Endothelial cell of umbilical vein (primary cell): ENCODE measurements around the gene CCDC196. TPM values are rescaled to one million over a fixed set of nuclear protein-coding genes. Genes with fewer than 3 reads are reported as not detected.

Source experiments
- BruUV-seq: library from RNA; stranded (reverse); fragments of 400-500 nt; replicated peaks from 2 replicates; lab custom pipeline; 2021; lab: Mats Ljungman, UMichigan
- CTCF ChIA-PET: fragments of 300-600, 350-600 bp; sonication (Branson Sonifier 250); formaldehyde crosslinking; loops from one replicate; lab custom pipeline; 2021; ENCODE audit warnings: antibody characterized with exemption, inconsistent platforms; lab: Charles Lee
- POLR2A ChIA-PET: fragments of 300-600, 350-600 bp; sonication (Branson Sonifier 250); formaldehyde crosslinking; loops from one replicate; lab custom pipeline; 2021; ENCODE audit warnings: antibody characterized with exemption, inconsistent platforms; lab: Charles Lee
- DNase-seq: peaks from one replicate; pipeline ENCODE4 v3.0.0-alpha.2; 2011; ENCODE audit warnings: low read depth, low spot score
- FAIRE-seq: peaks from 2 replicates; lab custom pipeline; 2011; peaks lifted over from hg19 to GRCh38; lab: Jason Lieb, UNC
- H2AFZ ChIP-seq: 2 replicates; pipeline ENCODE4 v1.6.0; 2012; ENCODE audit warnings: low read depth, low read length, control low read depth, inconsistent platforms
- H3K27ac ChIP-seq: 2 replicates; pipeline ENCODE4 v1.5.1; 2011; ENCODE audit warnings: low read depth, mild to moderate bottlenecking, control low read depth, low read length, moderate library complexity; ENCODE audit not compliant: insufficient read depth
- H3K27me3 ChIP-seq, 2 experiments: 2 replicates each; pipeline versions ENCODE4 v1.6.0 to v1.6.1; 2011; ENCODE audit warnings: low read length in 2 of 2, mixed read lengths in 1 of 2; ENCODE audit not compliant: control insufficient read depth in 2 of 2, insufficient read depth in 2 of 2
- H3K36me3 ChIP-seq, 2 experiments: 2 replicates in 1 of 2; 3 replicates in 1 of 2; pipeline ENCODE4 v1.5.1; 2011; ENCODE audit warnings: low read length in 2 of 2, mild to moderate bottlenecking in 1 of 2, moderate library complexity in 1 of 2; ENCODE audit not compliant: control insufficient read depth in 2 of 2, insufficient read depth in 2 of 2; ENCODE audit errors: extremely low read depth in 1 of 2
- H3K4me1 ChIP-seq: 3 replicates; pipeline ENCODE4 v1.5.1; 2011; ENCODE audit warnings: mild to moderate bottlenecking, low read length; ENCODE audit not compliant: control insufficient read depth, insufficient read depth; ENCODE audit errors: extremely low read depth
- H3K4me2 ChIP-seq: 2 replicates; pipeline ENCODE4 v1.6.1; 2011; ENCODE audit warnings: low read length, control low read depth, mixed read lengths; ENCODE audit not compliant: insufficient read depth
- H3K4me3 ChIP-seq, 3 experiments: fragments of 200-600 bp in 1 of 3; sonication (generic), shearing (Covaris generic) in 1 of 3; replicated peaks in 1 of 3; 2 replicates each; pipeline ENCODE4 v1.5.1; 2011 to 2016; ENCODE audit warnings: control low read depth in 3 of 3, low read length in 3 of 3, mild to moderate bottlenecking in 2 of 3, inconsistent platforms in 1 of 3, low read depth in 1 of 3, moderate library complexity in 1 of 3; ENCODE audit not compliant: insufficient read depth in 1 of 3
- H3K79me2 ChIP-seq: 2 replicates; pipeline ENCODE4 v1.6.0; 2012; ENCODE audit warnings: low read length, inconsistent platforms; ENCODE audit not compliant: control insufficient read depth, insufficient read depth
- H3K9ac ChIP-seq: replicated peaks from 2 replicates; pipeline ENCODE3; 2011; ENCODE audit warnings: low read length, control low read depth; ENCODE audit not compliant: insufficient read depth; ENCODE audit errors: extremely low read depth
- H3K9me1 ChIP-seq: replicated peaks from 3 replicates; pipeline ENCODE4 v1.6.0; 2011; ENCODE audit warnings: mild to moderate bottlenecking, low read length; ENCODE audit not compliant: control insufficient read depth, insufficient read depth; ENCODE audit errors: extremely low read depth
- H3K9me3 ChIP-seq: replicated peaks from 2 replicates; pipeline ENCODE4 v1.5.1; 2012; ENCODE audit warnings: low read length, inconsistent platforms; ENCODE audit not compliant: control insufficient read depth, insufficient read depth
- H4K20me1 ChIP-seq: replicated peaks from 2 replicates; pipeline ENCODE3; 2011; ENCODE audit warnings: mild to moderate bottlenecking, low read length; ENCODE audit not compliant: control insufficient read depth, insufficient read depth; ENCODE audit errors: extremely low read depth
- EZH2 ChIP-seq: IDR thresholded peaks from 2 replicates; pipeline ENCODE4 v1.6.1; 2012; ENCODE audit warnings: borderline replicate concordance, low read depth, mild to moderate bottlenecking, moderate library complexity, low read length, inconsistent platforms; ENCODE audit not compliant: severe bottlenecking
- FOS ChIP-seq: IDR thresholded peaks from 2 replicates; pipeline ENCODE4 v1.6.1; 2011; ENCODE audit warnings: mild to moderate bottlenecking, low read length, moderate library complexity, borderline replicate concordance; ENCODE audit not compliant: insufficient read depth
- GATA2 ChIP-seq: IDR thresholded peaks from 2 replicates; pipeline ENCODE4 v1.7.0; 2011; ENCODE audit warnings: low read depth, mild to moderate bottlenecking, moderate library complexity, mixed read lengths, low read length; ENCODE audit not compliant: insufficient read length, insufficient read depth
- JUN ChIP-seq: IDR thresholded peaks from 2 replicates; pipeline ENCODE4 v1.6.1; 2011; ENCODE audit warnings: borderline replicate concordance, low read depth; ENCODE audit not compliant: insufficient read length, insufficient read depth
- MYC ChIP-seq: IDR thresholded peaks from one replicate; pipeline ENCODE4 v1.6.1; 2011; ENCODE audit warnings: mild to moderate bottlenecking, low read depth, low read length
- POLR2A ChIP-seq: IDR thresholded peaks from 2 replicates; pipeline ENCODE4 v1.6.1; 2012; ENCODE audit warnings: low read depth, mild to moderate bottlenecking, control low read depth, low read length
- POLR2AphosphoS5 ChIP-seq: IDR thresholded peaks from 2 replicates; pipeline ENCODE4 v1.6.1; 2012; ENCODE audit warnings: low read depth, mild to moderate bottlenecking, control low read depth, low read length, moderate library complexity; ENCODE audit not compliant: insufficient read depth
- dilution Hi-C: fragments of 300-500 bp; cut with MboI; formaldehyde crosslinking; loops from one replicate; pipeline ENCODE4 v1.15.0; 2019; ENCODE audit warnings: low sequenced_read_pairs; ENCODE audit not compliant: extremely low pct_ligation_motif_present
- intact Hi-C: fragments of 100-400 bp; cut with micrococcal nuclease; formaldehyde crosslinking; loops from one replicate; pipeline ENCODE4 v1.10.0; 2022
- polyA plus RNA-seq, 4 experiments: library from polyadenylated mRNA; depleted of rRNA in 3 of 4; stranded (reverse) in 3 of 4; unstranded in 1 of 4; fragments of >200 nt; gene quantifications; 2 replicates each; pipeline versions ENCODE4 v1.2.1 to v1.2.3, GENCODE V29; 2011 to 2012; ENCODE audit warnings: missing spikeins in 1 of 4
- total RNA-seq: library from RNA; stranded (reverse); gene quantifications from 2 replicates; pipeline ENCODE4 v1.2.3, GENCODE V29; 2021
- TF ChIP-seq, protein P1 (sequence below): IDR thresholded peaks from 2 replicates; pipeline ENCODE4 v1.6.1; 2011; ENCODE audit not compliant: insufficient read depth, insufficient read length
- TF ChIP-seq, protein P2 (sequence below), 2 donors: IDR thresholded peaks; 1 replicate in 1 of 2; 2 replicates in 1 of 2; pipeline ENCODE4 v1.5.1; 2011; ENCODE audit warnings: low read length in 2 of 2, mild to moderate bottlenecking in 2 of 2, moderate library complexity in 2 of 2, control low read depth in 1 of 2, inconsistent platforms in 1 of 2, low read depth in 1 of 2; ENCODE audit not compliant: insufficient read depth in 1 of 2; ENCODE audit errors: extremely low read depth in 1 of 2

CCDC196 gene
- total and polyA plus RNA-seq, 2 donors (not counting 3 experiments of a cell fraction or from before 2014, with no cell fraction given): not detected

DNA sequence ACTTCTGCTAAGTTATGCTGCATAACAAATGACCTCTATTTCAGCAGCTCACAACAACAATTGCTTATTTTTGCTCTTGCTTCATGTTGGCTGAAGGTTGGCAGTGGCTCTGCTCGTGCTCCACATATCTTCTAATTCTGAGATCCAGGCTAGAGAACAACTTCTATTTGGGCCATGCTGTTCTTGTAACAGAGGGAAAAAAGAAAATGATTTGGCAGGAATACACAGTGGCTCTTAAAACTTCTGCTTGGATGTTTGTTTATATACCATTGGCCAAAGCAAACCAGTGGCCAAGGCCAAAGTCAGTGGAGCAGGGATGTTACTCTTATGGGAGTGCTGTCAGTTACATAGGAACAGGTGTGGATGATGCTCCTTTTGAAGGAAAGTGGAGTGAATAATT, 53.9 kb downstream of the CCDC196 start:
- Histone ChIP-seq H3K4me2 (no peak overlapping the region), H3K79me2 (no peaks in the 10 kb centered on the region), H3K9me1 (no peaks in the 10 kb centered on the region), H3K27ac (no peak overlapping the region), H3K36me3 (no peaks in the 10 kb centered on the region), H3K27me3 (no peaks in the 10 kb centered on the region), H3K9ac (no peak overlapping the region), H3K9me3 (no peaks in the 10 kb centered on the region), H2AFZ (no peak overlapping the region), H3K4me3 (no peak overlapping the region), H3K4me1 (no peaks in the 10 kb centered on the region), H4K20me1 (no peaks in the 10 kb centered on the region)
- TF ChIP-seq EZH2 (no peak), MYC (no peak), POLR2AphosphoS5 (no peak), JUN (no peak)
- TF ChIP-seq, protein P1, sequence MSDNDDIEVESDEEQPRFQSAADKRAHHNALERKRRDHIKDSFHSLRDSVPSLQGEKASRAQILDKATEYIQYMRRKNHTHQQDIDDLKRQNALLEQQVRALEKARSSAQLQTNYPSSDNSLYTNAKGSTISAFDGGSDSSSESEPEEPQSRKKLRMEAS: no peak
- TF ChIP-seq, protein P2, sequence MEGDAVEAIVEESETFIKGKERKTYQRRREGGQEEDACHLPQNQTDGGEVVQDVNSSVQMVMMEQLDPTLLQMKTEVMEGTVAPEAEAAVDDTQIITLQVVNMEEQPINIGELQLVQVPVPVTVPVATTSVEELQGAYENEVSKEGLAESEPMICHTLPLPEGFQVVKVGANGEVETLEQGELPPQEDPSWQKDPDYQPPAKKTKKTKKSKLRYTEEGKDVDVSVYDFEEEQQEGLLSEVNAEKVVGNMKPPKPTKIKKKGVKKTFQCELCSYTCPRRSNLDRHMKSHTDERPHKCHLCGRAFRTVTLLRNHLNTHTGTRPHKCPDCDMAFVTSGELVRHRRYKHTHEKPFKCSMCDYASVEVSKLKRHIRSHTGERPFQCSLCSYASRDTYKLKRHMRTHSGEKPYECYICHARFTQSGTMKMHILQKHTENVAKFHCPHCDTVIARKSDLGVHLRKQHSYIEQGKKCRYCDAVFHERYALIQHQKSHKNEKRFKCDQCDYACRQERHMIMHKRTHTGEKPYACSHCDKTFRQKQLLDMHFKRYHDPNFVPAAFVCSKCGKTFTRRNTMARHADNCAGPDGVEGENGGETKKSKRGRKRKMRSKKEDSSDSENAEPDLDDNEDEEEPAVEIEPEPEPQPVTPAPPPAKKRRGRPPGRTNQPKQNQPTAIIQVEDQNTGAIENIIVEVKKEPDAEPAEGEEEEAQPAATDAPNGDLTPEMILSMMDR (IDR thresholded peaks at IDR 0.05; ENCODE audit: extremely low read depth in 1 of 2, insufficient read depth in 1 of 2, low read depth in 1 of 2, low read length in 2 of 2): no peak
- BruUV-seq: no TSS peak
- CTCF ChIA-PET: no interaction called here
- POLR2A ChIA-PET: no interaction called here
- DNase-seq (no peak), FAIRE-seq (no peak)
- intact Hi-C loops: no loop called here
- dilution Hi-C loops: no loop called here

DNA sequence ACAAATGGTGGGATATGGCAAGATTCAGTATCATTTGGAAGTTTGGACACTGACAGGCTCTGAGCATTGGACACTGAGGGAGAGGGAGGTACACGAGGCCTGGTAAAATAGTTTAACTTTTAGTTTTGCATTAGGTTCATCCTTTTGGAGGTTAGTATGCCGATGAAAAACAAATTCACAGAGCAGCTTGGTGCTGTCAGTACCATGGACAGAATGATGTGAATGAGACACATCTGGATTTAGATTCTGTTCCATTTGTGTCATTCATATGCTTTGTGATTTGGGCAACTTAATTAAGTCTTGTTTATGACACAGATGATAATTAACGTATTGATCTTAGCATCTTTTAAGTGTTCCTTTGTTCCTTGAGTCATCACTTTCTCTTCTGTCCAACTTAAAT, 55.5 kb downstream of the CCDC196 start:
- intact Hi-C loops (no loop called here), dilution Hi-C loops (no loop called here)
- no peak overlapping the region for H3K4me2 ChIP-seq
- FAIRE-seq (no peak), DNase-seq (no peak)
- no peak overlapping the region for H3K27ac ChIP-seq
- no peaks in the 10 kb centered on the region for H3K27me3 ChIP-seq
- H3K4me1 ChIP-seq: no peaks in the 10 kb centered on the region
- CTCF ChIA-PET: no interaction called here
- H2AFZ ChIP-seq: no peak overlapping the region
- no peaks in the 10 kb centered on the region for H4K20me1 ChIP-seq
- no peak overlapping the region for H3K9ac ChIP-seq
- no peaks in the 10 kb centered on the region for H3K9me1 ChIP-seq
- POLR2A ChIA-PET: no interaction called here
- TF ChIP-seq, protein P2 (IDR thresholded peaks at IDR 0.05; ENCODE audit: extremely low read depth in 1 of 2, insufficient read depth in 1 of 2, low read depth in 1 of 2, low read length in 2 of 2): no peak
- TF ChIP-seq POLR2A (no peak), POLR2AphosphoS5 (no peak), GATA2 (no peak), FOS (no peak), EZH2 (no peak), JUN (no peak), MYC (no peak)
- TF ChIP-seq, protein P1: no peak
- no peaks in the 10 kb centered on the region for H3K36me3 ChIP-seq
- H3K9me3 ChIP-seq: no peaks in the 10 kb centered on the region
- H3K4me3 ChIP-seq: no peak overlapping the region
- BruUV-seq: no TSS peak
- no peaks in the 10 kb centered on the region for H3K79me2 ChIP-seq
